Lung (tissue), 12 donors: ENCODE measurements around the gene IFI16. TPM values are rescaled to one million over a fixed set of nuclear protein-coding genes. Genes with fewer than 3 reads are reported as not detected.
"Not testable (repeated sequence)": the region's sequence is repeated elsewhere in the genome, so short reads cannot be mapped to it uniquely, and the experiment has no call there.

Source experiments
- ATAC-seq: fragments of 200-7000 bp; cut with Tn5 transposase; one replicate; pipeline ENCODE4 v1.9.1; 2020; ENCODE audit warnings: moderate number of reproducible peaks; ENCODE audit not compliant: insufficient read depth, low FRiP score
- DNase-seq, 3 donors: peaks; one replicate each; pipeline ENCODE4 v3.0.0-alpha.2; 2013 to 2017
- H3K27ac ChIP-seq, 2 donors: one replicate each; pipeline ENCODE4 v1.5.1; 2013; ENCODE audit warnings: mild to moderate bottlenecking in 2 of 2, moderate library complexity in 2 of 2, control low read depth in 1 of 2, inconsistent platforms in 1 of 2, low read depth in 1 of 2, low read length in 1 of 2
- H3K27me3 ChIP-seq, 3 donors: one replicate each; pipeline ENCODE4 v1.5.1; 2013; ENCODE audit warnings: low read length in 2 of 3; ENCODE audit not compliant: control insufficient read depth in 3 of 3, insufficient read depth in 3 of 3
- H3K36me3 ChIP-seq, 4 donors: one replicate each; pipeline ENCODE4 v1.5.1; 2013; ENCODE audit warnings: low read length in 4 of 4, mild to moderate bottlenecking in 1 of 4, moderate library complexity in 1 of 4; ENCODE audit not compliant: control insufficient read depth in 4 of 4, insufficient read depth in 4 of 4
- H3K4me1 ChIP-seq, 5 donors: one replicate each; pipeline ENCODE4 v1.5.1; 2013; ENCODE audit warnings: low read length in 5 of 5, mild to moderate bottlenecking in 2 of 5, moderate library complexity in 1 of 5; ENCODE audit not compliant: control insufficient read depth in 5 of 5, insufficient read depth in 5 of 5
- H3K4me3 ChIP-seq: one replicate; pipeline ENCODE4 v1.5.1; 2013; ENCODE audit warnings: mild to moderate bottlenecking, control low read depth, moderate library complexity
- H3K9ac ChIP-seq, 2 donors: one replicate each; pipeline ENCODE4 v1.5.1; 2013; ENCODE audit warnings: low read length in 2 of 2, control low read depth in 1 of 2; ENCODE audit not compliant: insufficient read depth in 1 of 2
- H3K9me3 ChIP-seq, 4 donors: one replicate each; pipeline ENCODE4 v1.5.1; 2013; ENCODE audit warnings: low read length in 3 of 4, mild to moderate bottlenecking in 1 of 4, moderate library complexity in 1 of 4; ENCODE audit not compliant: control insufficient read depth in 4 of 4, insufficient read depth in 3 of 4
- WGBS, 2 donors: extraction: QIAGEN DNeasy Blood & Tissue Kit; methylation state at CpG; one replicate each; pipeline ENCODE4 v1.1.7; 2013; 5-methylcytosine and 5-hydroxymethylcytosine counted together
- polyA plus RNA-seq, 2 donors: library from polyadenylated mRNA; stranded (reverse); fragments of 200-250 nt; gene quantifications; one replicate each; pipeline ENCODE4 v1.2.1, GENCODE V29; 2013
- total RNA-seq, 2 donors: library from RNA; depleted of rRNA in 1 of 2; stranded (reverse); fragments of >200 nt in 1 of 2; gene quantifications; one replicate each; pipeline ENCODE4 v1.2.1, GENCODE V29; 2014 to 2021
- TF ChIP-seq, protein P1 (sequence below): IDR thresholded peaks from 2 replicates; pipeline ENCODE4 v1.5.1; 2012; ENCODE audit warnings: mild to moderate bottlenecking; ENCODE audit errors: control extremely low read depth, extremely low read depth
- donor health status: control.
- donor health status: control.
- donor health status: Bipolar disorder and iron deficiency.
- donor health status: healthy.
- donor health status: DM: yes; HTN: yes; CAD: no.

IFI16 gene
- total and polyA plus RNA-seq, 4 donors, result 60.7 to 124 (median 81.4) TPM

GRCh38 chr1:159040893-159041724 lies 31.4 kb downstream of the IFI16 start:
- WGBS, 2 donors, result 90 to 95% methylated on average over 7 of the region's 7 CpGs
- Histone ChIP-seq H3K9ac (no peak overlapping the region), H3K9me3 (no peaks in the 10 kb centered on the region), H3K36me3 (peaks cover 9 to 25% (median 18%) of the 10 kb centered on the region in 4 donors), H3K27me3 (no peaks in the 10 kb centered on the region), H3K4me1 (peaks cover 0 to 2% (median 0%) of the 10 kb centered on the region in 5 donors), H3K27ac (no peak overlapping the region), H3K4me3 (no peak overlapping the region)
- TF ChIP-seq, protein P1, sequence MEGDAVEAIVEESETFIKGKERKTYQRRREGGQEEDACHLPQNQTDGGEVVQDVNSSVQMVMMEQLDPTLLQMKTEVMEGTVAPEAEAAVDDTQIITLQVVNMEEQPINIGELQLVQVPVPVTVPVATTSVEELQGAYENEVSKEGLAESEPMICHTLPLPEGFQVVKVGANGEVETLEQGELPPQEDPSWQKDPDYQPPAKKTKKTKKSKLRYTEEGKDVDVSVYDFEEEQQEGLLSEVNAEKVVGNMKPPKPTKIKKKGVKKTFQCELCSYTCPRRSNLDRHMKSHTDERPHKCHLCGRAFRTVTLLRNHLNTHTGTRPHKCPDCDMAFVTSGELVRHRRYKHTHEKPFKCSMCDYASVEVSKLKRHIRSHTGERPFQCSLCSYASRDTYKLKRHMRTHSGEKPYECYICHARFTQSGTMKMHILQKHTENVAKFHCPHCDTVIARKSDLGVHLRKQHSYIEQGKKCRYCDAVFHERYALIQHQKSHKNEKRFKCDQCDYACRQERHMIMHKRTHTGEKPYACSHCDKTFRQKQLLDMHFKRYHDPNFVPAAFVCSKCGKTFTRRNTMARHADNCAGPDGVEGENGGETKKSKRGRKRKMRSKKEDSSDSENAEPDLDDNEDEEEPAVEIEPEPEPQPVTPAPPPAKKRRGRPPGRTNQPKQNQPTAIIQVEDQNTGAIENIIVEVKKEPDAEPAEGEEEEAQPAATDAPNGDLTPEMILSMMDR, result no peak
- ATAC-seq (no peak), DNase-seq (no peak)

DNA sequence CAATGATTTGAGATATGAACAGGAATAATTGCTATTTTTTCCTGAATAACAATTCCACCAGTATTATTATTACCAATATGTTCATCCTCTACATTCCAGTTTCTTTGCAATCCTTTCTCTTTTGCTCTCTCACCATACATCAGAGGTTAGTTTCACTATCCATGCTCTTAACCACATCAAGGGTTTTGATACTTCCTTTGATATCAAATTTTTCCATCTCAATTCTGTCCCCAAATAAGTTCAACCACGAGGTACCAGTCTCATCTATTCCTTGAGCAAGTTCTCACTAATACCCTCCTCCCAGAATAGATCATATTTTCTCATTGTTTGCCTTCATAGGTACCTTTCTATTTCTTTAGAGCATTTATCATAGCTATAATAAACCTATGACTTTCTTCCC lies 36.8 kb downstream of the IFI16 start:
- not testable (repeated sequence) for ATAC-seq, DNase-seq, H3K9me3 ChIP-seq, H3K27ac ChIP-seq, H3K4me3 ChIP-seq, H3K27me3 ChIP-seq, H3K4me1 ChIP-seq, H3K9ac ChIP-seq
- H3K36me3 ChIP-seq, result peaks cover 5 to 30% (median 13%) of the 10 kb centered on the region in 4 donors
- WGBS, 2 donors, result 50 to 51% methylated on average over 1 of the region's 1 CpG

GRCh38 chr1:159051436-159051835 lies 41.7 kb downstream of the IFI16 start:
- peaks cover 0 to 5% (median 0%) of the 10 kb centered on the region in 5 donors for H3K4me1 ChIP-seq
- ATAC-seq, result no peak
- no peak overlapping the region for H3K4me3 ChIP-seq
- no peak for DNase-seq
- no peaks in the 10 kb centered on the region for H3K9me3 ChIP-seq
- H3K27ac ChIP-seq, result no peak overlapping the region
- H3K36me3 ChIP-seq, result peaks cover 18 to 39% (median 28%) of the 10 kb centered on the region in 4 donors
- H3K9ac ChIP-seq, result no peak overlapping the region
- no peaks in the 10 kb centered on the region for H3K27me3 ChIP-seq
- WGBS, 2 donors, result 98% methylated on average over 2 of the region's 2 CpGs
- TF ChIP-seq, protein P1, result no peak

DNA sequence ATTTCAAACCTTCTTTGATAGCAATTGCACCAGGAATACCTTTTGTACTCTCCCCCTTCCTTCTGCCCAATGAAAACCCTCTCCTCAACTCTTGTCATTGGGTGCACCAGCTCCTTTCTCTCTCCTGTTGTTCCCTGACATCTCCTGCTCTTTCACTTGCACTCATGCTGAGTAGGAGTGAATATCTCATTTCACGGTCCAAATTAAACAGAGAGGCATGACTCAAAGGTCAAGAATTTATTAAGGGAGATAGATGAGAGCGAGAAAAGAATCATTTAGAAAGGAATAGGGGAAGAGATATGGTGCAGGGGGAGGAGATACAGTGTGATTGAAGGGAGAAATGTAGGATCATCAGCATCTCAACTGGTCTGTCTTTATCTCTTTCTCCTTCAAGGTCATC lies 44.7 kb downstream of the IFI16 start:
- H3K27me3 ChIP-seq, result no peaks in the 10 kb centered on the region
- TF ChIP-seq, protein P1, result no peak
- peaks cover 0 to 5% (median 0%) of the 10 kb centered on the region in 5 donors for H3K4me1 ChIP-seq
- H3K9me3 ChIP-seq, result no peaks in the 10 kb centered on the region
- no peak overlapping the region for H3K27ac ChIP-seq
- WGBS, 2 donors, result 70 to 84% methylated on average over 2 of the region's 2 CpGs
- H3K4me3 ChIP-seq, result no peak overlapping the region
- no peak overlapping the region for H3K9ac ChIP-seq
- H3K36me3 ChIP-seq, result peaks cover 18 to 31% (median 25%) of the 10 kb centered on the region in 4 donors
- DNase-seq (no peak), ATAC-seq (peak; percentile 23)
